SU-DHL-6 (cell line): ENCODE measurements around the gene OR4D11.

Source experiments
- H2AFZ ChIP-seq: fragments of 200-600 bp; sonication (generic); 2 replicates; pipeline ENCODE4 v1.6.1; 2014; ENCODE audit warnings: low read depth, mild to moderate bottlenecking, moderate library complexity, mixed read lengths, antibody characterized with exemption, low read length; ENCODE audit not compliant: severe bottlenecking
- H3F3A ChIP-seq: fragments of 200-600 bp; shearing (Covaris generic); 2 replicates; pipeline ENCODE4 v1.6.0; 2016; ENCODE audit warnings: antibody characterized with exemption, mild to moderate bottlenecking; ENCODE audit not compliant: insufficient read depth
- H3K27ac ChIP-seq: fragments of 200-600 bp; sonication (generic); 2 replicates; pipeline ENCODE4 v1.5.1; 2016; ENCODE audit warnings: low read depth, mild to moderate bottlenecking, low read length, moderate library complexity, mixed read lengths
- H3K27me3 ChIP-seq: fragments of 200-600 bp; sonication (generic), shearing (Covaris generic); 2 replicates; pipeline ENCODE4 v1.6.0; 2014; ENCODE audit warnings: mild to moderate bottlenecking, low read length
- H3K36me3 ChIP-seq: fragments of 200-600 bp; sonication (generic); 2 replicates; pipeline ENCODE4 v1.6.1; 2014; ENCODE audit warnings: mild to moderate bottlenecking, low read length, mixed read lengths
- H3K4me2 ChIP-seq: fragments of 300-600, 200-600 bp; shearing (Covaris generic), sonication (generic); 2 replicates; pipeline ENCODE4 v1.6.0; 2014; ENCODE audit warnings: low read length, low read depth, mild to moderate bottlenecking; ENCODE audit not compliant: poor library complexity, severe bottlenecking
- H3K4me3 ChIP-seq: fragments of 200-600 bp; sonication (generic); 2 replicates; pipeline ENCODE4 v1.5.1; 2014; ENCODE audit warnings: antibody characterized with exemption, low read length, mild to moderate bottlenecking, mixed read lengths; ENCODE audit not compliant: insufficient read depth, poor library complexity, severe bottlenecking
- H3K79me2 ChIP-seq: fragments of 200-600 bp; sonication (generic); 2 replicates; pipeline ENCODE4 v1.6.1; 2014; ENCODE audit warnings: mild to moderate bottlenecking, low read length, moderate library complexity; ENCODE audit not compliant: insufficient read depth
- H3K9ac ChIP-seq: fragments of 200-600 bp; sonication (generic); 2 replicates; pipeline ENCODE4 v1.7.0; 2014; ENCODE audit warnings: mild to moderate bottlenecking, low read length
- H3K9me2 ChIP-seq: fragments of 200-600 bp; sonication (generic); replicated peaks from 2 replicates; pipeline ENCODE4 v1.6.1; 2014; ENCODE audit warnings: low read length; ENCODE audit not compliant: insufficient read depth
- H3K9me3 ChIP-seq: fragments of 200-600 bp; sonication (generic); 2 replicates; pipeline ENCODE4 v1.6.1; 2014; ENCODE audit warnings: low read length, mixed read lengths; ENCODE audit not compliant: insufficient read depth
- H4K20me1 ChIP-seq: fragments of 200-600 bp; sonication (generic); 2 replicates; pipeline ENCODE4 v1.6.1; 2014; ENCODE audit warnings: low read depth, mild to moderate bottlenecking, antibody characterized with exemption, low read length, moderate library complexity, mixed read lengths
- CTCF ChIP-seq: fragments of 200-600 bp; sonication (generic); IDR thresholded peaks from one replicate; pipeline ENCODE4 v1.5.1; 2017; ENCODE audit warnings: antibody characterized with exemption, mild to moderate bottlenecking, low read length, moderate library complexity; ENCODE audit not compliant: insufficient read depth, poor library complexity, severe bottlenecking
- EZH2phosphoT487 ChIP-seq: fragments of 200-600 bp; sonication (generic), shearing (Covaris generic); conservative IDR thresholded peaks from 2 replicates; pipeline ENCODE4 v1.6.1; 2018; ENCODE audit warnings: mild to moderate bottlenecking, antibody characterized with exemption, low read length, moderate library complexity, mixed read lengths

The OR4D11 gene

GRCh38 chr11:59503276-59503675, at the start of gene OR4D11:
TSS of gene OR4D11 (plus strand) at chr11:59503576. CDS start at chr11:59503576, 0 bp downstream.
- Histone ChIP-seq H4K20me1 (no peaks in the 10 kb centered on the region), H3K27me3 (no peaks in the 10 kb centered on the region; the same call in 1 of the 2 replicates), H2AFZ (no peak within 1 kb of the TSS), H3K36me3 (no peaks in the 10 kb centered on the region), H3K9me2 (no peaks in the 10 kb centered on the region), H3K9ac (no peak within 1 kb of the TSS), H3K4me3 (no peak within 1 kb of the TSS), H3F3A (no peaks in the 10 kb centered on the region), H3K9me3 (no peaks in the 10 kb centered on the region), H3K79me2 (no peaks in the 10 kb centered on the region), H3K27ac (no peak within 1 kb of the TSS), H3K4me2 (no peak within 1 kb of the TSS)
- TF ChIP-seq EZH2phosphoT487 (no peak), CTCF (no peak)

DNA sequence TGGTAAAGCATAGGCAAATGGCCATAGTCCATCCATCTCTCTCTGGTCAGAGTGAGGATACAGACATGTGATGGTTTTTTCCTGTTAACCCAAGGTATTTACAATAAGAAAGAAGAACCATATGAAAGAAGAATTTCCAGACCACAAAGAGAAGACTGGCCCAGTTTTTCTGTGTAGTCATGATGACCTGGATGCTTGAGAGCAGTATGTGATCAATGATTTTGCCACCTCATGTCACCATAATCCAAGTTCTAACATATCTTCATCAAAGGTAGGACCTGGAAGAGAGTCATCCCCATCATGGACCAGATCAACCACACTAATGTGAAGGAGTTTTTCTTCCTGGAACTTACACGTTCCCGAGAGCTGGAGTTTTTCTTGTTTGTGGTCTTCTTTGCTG, 46.7 kb upstream of the OR4D11 start, which contains the start of gene OR4D6:
Gene OR4D6 (plus strand): TSS at position 301 of the 400 bp plus-strand sequence. CDS start 0 bp downstream, at position 301.
- Histone ChIP-seq H3K79me2 (no peaks in the 10 kb centered on the region), H4K20me1 (no peaks in the 10 kb centered on the region), H3K27me3 (no peaks in the 10 kb centered on the region), H3K4me3 (no peak within 1 kb of the TSS), H3K36me3 (no peaks in the 10 kb centered on the region), H3K9me2 (no peaks in the 10 kb centered on the region), H2AFZ (no peak within 1 kb of the TSS), H3K4me2 (no peak within 1 kb of the TSS), H3F3A (no peaks in the 10 kb centered on the region), H3K9me3 (no peaks in the 10 kb centered on the region), H3K27ac (no peak within 1 kb of the TSS), H3K9ac (no peak within 1 kb of the TSS)
- TF ChIP-seq EZH2phosphoT487 (no peak), CTCF (no peak)

DNA sequence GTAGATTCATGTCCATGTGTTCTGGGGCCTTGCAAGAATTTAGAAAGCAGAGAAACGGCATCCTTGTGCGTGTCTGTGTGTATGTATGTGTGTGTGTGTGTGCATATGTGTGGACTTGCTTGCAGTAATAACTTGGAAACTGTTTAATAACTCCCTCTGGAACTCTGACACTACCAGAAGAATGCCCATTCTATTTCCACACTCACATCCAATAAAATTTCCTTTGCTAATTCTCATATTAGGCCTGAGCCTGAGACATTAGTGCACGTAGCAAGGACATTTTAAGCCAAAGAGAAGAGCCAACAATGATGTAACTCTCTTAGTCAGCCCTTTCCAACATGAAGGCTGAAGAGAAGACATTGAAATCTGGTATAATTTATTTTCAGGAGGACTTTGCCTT, 43.5 kb upstream of the OR4D11 start:
- H2AFZ ChIP-seq: no peak overlapping the region
- H3K9ac ChIP-seq: no peak overlapping the region

More for the DNA sequence above, 43.5 kb upstream of the OR4D11 start:
- TF ChIP-seq EZH2phosphoT487 (no peak), CTCF (no peak)
- Histone ChIP-seq H3F3A (no peaks in the 10 kb centered on the region), H3K79me2 (no peaks in the 10 kb centered on the region), H4K20me1 (no peaks in the 10 kb centered on the region), H3K36me3 (no peaks in the 10 kb centered on the region), H3K27ac (no peak overlapping the region), H3K27me3 (no peaks in the 10 kb centered on the region), H3K9me3 (no peaks in the 10 kb centered on the region), H3K4me3 (no peak overlapping the region), H3K9me2 (no peaks in the 10 kb centered on the region), H3K4me2 (no peak overlapping the region)
